Dermis blood vessel endothelial cell (primary cell): ENCODE measurements around the gene OST4. TPM values are rescaled to one million over a fixed set of nuclear protein-coding genes. Genes with fewer than 3 reads are reported as not detected.

Experiments used
- DNase-seq: peaks from one replicate; pipeline ENCODE4 v3.0.0; 2010
- total RNA-seq: library from RNA; depleted of rRNA; stranded (reverse); fragments of >200 nt; gene quantifications from 2 replicates; pipeline ENCODE4 v1.2.3, GENCODE V29; 2014

OST4 gene
- total RNA-seq, 1 donor from 2014 or later, result 569 TPM

GRCh38 chr2:27050996-27051901 lies 20.2 kb downstream of the OST4 start, which contains the start of gene AGBL5:
Gene AGBL5, plus strand, starts transcription at chr2:27051668. Its CDS starts 1,291 bp downstream, at chr2:27052959.
- peak; percentile 94 for DNase-seq

GRCh38 chr2:27050281-27050995 lies 21.0 kb downstream of the OST4 start:
- peak; percentile 94 for DNase-seq

- DNase-seq, result no peak
Measured at GRCh38 chr2:27049422-27050280, 21.8 kb downstream of the OST4 start.

- DNase-seq, result peak; percentile 14
Measured at GRCh38 chr2:27042985-27043634, 28.3 kb downstream of the OST4 start.

GRCh38 chr2:27042159-27042661 lies 29.2 kb downstream of the OST4 start:
- DNase-seq, result peak; percentile 45

- no peak for DNase-seq
Measured at GRCh38 chr2:27041752-27042151, 29.7 kb downstream of the OST4 start.

GRCh38 chr2:27040282-27040681 lies 31.2 kb downstream of the OST4 start:
- no peak for DNase-seq

GRCh38 chr2:27039871-27040270 lies 31.6 kb downstream of the OST4 start:
- no peak for DNase-seq

GRCh38 chr2:27039426-27039825 lies 32.0 kb downstream of the OST4 start:
- no peak for DNase-seq

GRCh38 chr2:27038631-27039339 lies 32.7 kb downstream of the OST4 start:
- DNase-seq, result no peak

- DNase-seq, result no peak
Measured at GRCh38 chr2:27038012-27038411, 33.4 kb downstream of the OST4 start.

GRCh38 chr2:27033253-27033852 lies 38.1 kb downstream of the OST4 start:
- no peak for DNase-seq

- DNase-seq, result peak; percentile 92
Measured at GRCh38 chr2:27032495-27033252, 38.8 kb downstream of the OST4 start, which contains the start of gene TMEM214. Gene TMEM214, plus strand, starts transcription at chr2:27032965. Its CDS starts 51 bp downstream, at chr2:27033016.

- peak; percentile 41 for DNase-seq
Measured at GRCh38 chr2:27029051-27029450, 42.4 kb downstream of the OST4 start.

GRCh38 chr2:27027211-27027651 lies 44.2 kb downstream of the OST4 start:
- no peak for DNase-seq

GRCh38 chr2:27025861-27026851 lies 45.3 kb downstream of the OST4 start:
- DNase-seq, result no peak

- no peak for DNase-seq
Measured at GRCh38 chr2:27025281-27025800, 46.1 kb downstream of the OST4 start.

GRCh38 chr2:27024812-27025211 lies 46.6 kb downstream of the OST4 start:
- DNase-seq, result no peak
